GM19328 (cell line): Measurements from ENCODE around the gene SLC7A1.

ENCODE experiments used
- ATAC-seq: cut with Tn5 transposase; IDR thresholded peaks from one replicate; pipeline ENCODE4 v1.9.1; 2021; ENCODE audit warnings: mild to moderate bottlenecking, moderate library complexity; ENCODE audit not compliant: unreplicated experiment

SLC7A1 gene

GRCh38 chr13:29534083-29534482, 61.4 kb downstream of the SLC7A1 start:
- no peak for ATAC-seq

GRCh38 chr13:29532821-29533220, 62.7 kb downstream of the SLC7A1 start:
- no peak for ATAC-seq

GRCh38 chr13:29532116-29532515, 63.4 kb downstream of the SLC7A1 start:
- ATAC-seq: no peak

GRCh38 chr13:29530901-29531300, 64.6 kb downstream of the SLC7A1 start:
- ATAC-seq: no peak

- ATAC-seq: no peak
Measured at GRCh38 chr13:29529754-29530153, 65.7 kb downstream of the SLC7A1 start.

- no peak for ATAC-seq
Measured at GRCh38 chr13:29527916-29528315, 67.6 kb downstream of the SLC7A1 start.

- no peak for ATAC-seq
Measured at GRCh38 chr13:29527511-29527910, 68.0 kb downstream of the SLC7A1 start.

- ATAC-seq: no peak
Measured at GRCh38 chr13:29526741-29527140, 68.7 kb downstream of the SLC7A1 start.

- no peak for ATAC-seq
Measured at GRCh38 chr13:29525757-29526156, 69.7 kb downstream of the SLC7A1 start.

- no peak for ATAC-seq
Measured at GRCh38 chr13:29524641-29525040, 70.8 kb downstream of the SLC7A1 start.

- no peak for ATAC-seq
Measured at GRCh38 chr13:29524176-29524575, 71.3 kb downstream of the SLC7A1 start.

- no peak for ATAC-seq
Measured at GRCh38 chr13:29523199-29523961, 72.1 kb downstream of the SLC7A1 start.

GRCh38 chr13:29522044-29522685, 73.3 kb downstream of the SLC7A1 start:
- no peak for ATAC-seq

- no peak for ATAC-seq
Measured at GRCh38 chr13:29521336-29521735, 74.2 kb downstream of the SLC7A1 start.

GRCh38 chr13:29520671-29521070, 74.8 kb downstream of the SLC7A1 start:
- no peak for ATAC-seq

- no peak for ATAC-seq
Measured at GRCh38 chr13:29519921-29520320, 75.6 kb downstream of the SLC7A1 start.

- ATAC-seq: no peak
Measured at GRCh38 chr13:29516880-29517279, 78.6 kb downstream of the SLC7A1 start.

- ATAC-seq: no peak
Measured at GRCh38 chr13:29516012-29516411, 79.5 kb downstream of the SLC7A1 start.

- ATAC-seq: no peak
Measured at GRCh38 chr13:29515372-29515771, 80.1 kb downstream of the SLC7A1 start.

GRCh38 chr13:29514720-29515310, 80.7 kb downstream of the SLC7A1 start:
- no peak for ATAC-seq

GRCh38 chr13:29513981-29514719, 81.3 kb downstream of the SLC7A1 start:
- no peak for ATAC-seq
